Measurements from ENCODE around the gene CFAP99. TPM values are rescaled to one million over a fixed set of nuclear protein-coding genes. Genes with fewer than 3 reads are reported as not detected.

Gene CFAP99
- total and polyA plus RNA-seq, 2 of the 8 experiments (the other 6 are each of a cell fraction or from before 2014, with no cell fraction given): not detected

- TF ChIP-seq RXRA (IDR thresholded peaks at IDR 0.05; ENCODE audit: insufficient read depth, low read depth, low read length) (no peak), TEAD4 (IDR thresholded peaks at IDR 0.05; ENCODE audit: low read depth, low read length) (0 out of 2 replicates have a peak, but pooled peaks have one; percentile 21), SP2 (IDR thresholded peaks at IDR 0.05; ENCODE audit: low read length) (no peak), SIX5 (IDR thresholded peaks at IDR 0.05; ENCODE audit: low read depth, low read length) (peak; percentile 98), BRCA1 (IDR thresholded peaks at IDR 0.05; ENCODE audit: low read depth, low read length) (no peak), HDAC6 (IDR thresholded peaks at IDR 0.05; ENCODE audit: low read depth, low read length) (no peak), RFX5 (IDR thresholded peaks at IDR 0.05; ENCODE audit: borderline replicate concordance, low read depth, low read length) (no peak), SP4 (IDR thresholded peaks at IDR 0.05; ENCODE audit: low read length) (no peak), CHD7 (IDR thresholded peaks at IDR 0.05; ENCODE audit: insufficient replicate concordance, low read length) (no peak), NANOG (IDR thresholded peaks at IDR 0.05; ENCODE audit: insufficient read depth, low read depth, low read length, poor library complexity, severe bottlenecking) (no peak)
Observed at GRCh38 chr4:2418650-2419571, at the start of gene CFAP99 (continued).

Data from H1 (cell line).